NCI-H1092 treated with DMSO at 0.1 percent for 48 hours (cell line): ENCODE measurements around the gene NPFFR1.
A peak's percentile ranks its signal among the peaks of the same experiment; 100 is the strongest.
"Not testable (repeated sequence)": the region's sequence is repeated elsewhere in the genome, so short reads cannot be mapped to it uniquely, and the experiment has no call there.

Experiments
- DNase-seq: peaks from one replicate; lab custom pipeline; 2025; lab: John Stamatoyannopoulos, UW

NPFFR1 gene

GRCh38 chr10:70286616-70287015 is 2.8 kb upstream of the NPFFR1 start:
- no peak for DNase-seq

DNA sequence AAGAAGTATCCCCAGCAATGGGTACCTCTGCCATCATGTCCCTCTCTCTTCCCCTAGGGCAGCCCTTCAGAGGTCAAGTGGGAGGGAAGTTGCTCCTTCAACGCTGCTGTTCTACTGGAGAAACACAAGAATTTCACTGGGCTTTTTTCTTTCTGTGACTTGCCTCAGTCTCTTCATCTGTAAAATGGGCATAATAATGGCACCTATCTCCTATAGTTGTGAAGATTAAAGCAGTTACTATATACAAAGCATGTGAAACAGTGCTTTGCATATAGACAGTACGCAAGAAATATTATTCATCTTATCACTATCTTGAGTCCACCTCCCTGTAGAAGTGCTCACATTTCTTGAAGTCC is 1.6 kb upstream of the NPFFR1 start:
- no peak for DNase-seq

DNA sequence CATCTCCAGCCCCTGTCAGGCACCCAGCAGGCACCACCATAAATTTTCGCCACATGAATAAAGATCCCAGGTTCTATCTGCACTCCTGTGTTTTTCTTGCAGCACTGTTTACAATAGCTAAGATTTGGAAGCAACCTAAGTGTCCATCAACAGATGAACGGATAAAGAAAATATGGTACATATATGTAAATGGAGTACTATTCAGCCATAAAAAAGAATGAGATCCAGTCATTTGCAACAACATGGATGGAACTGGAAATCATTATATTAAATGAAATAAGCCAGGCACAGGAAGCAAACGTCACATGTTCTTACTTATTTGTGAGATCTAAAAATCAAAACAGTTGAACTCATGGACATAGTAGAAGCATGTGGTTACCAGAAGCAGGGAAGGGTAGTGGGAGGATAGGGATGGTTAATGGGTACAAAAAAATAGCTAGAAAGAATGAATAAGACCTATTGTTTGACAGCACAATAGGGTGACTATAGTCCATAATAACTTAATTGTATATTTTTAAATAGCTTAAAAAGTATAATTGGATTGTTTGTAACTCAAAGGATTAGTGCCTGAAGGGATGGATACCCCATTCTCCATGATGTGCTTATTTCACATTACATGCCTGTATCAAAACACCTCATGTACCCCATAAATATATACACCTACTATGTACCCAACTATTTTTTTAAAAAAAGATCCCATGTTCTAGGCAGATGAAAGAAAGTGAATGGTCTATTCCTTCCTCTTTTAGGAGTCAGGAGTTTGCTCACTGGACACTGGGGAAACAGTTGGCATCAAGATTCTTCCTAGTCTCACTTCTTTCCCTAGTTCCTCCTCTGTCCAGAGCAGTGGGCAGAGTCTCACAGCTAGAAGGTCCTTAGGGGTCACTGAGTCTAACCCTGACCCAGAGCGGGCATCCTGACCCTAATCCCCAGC is 1.0 kb upstream of the NPFFR1 start:
- DNase-seq: no peak

DNA sequence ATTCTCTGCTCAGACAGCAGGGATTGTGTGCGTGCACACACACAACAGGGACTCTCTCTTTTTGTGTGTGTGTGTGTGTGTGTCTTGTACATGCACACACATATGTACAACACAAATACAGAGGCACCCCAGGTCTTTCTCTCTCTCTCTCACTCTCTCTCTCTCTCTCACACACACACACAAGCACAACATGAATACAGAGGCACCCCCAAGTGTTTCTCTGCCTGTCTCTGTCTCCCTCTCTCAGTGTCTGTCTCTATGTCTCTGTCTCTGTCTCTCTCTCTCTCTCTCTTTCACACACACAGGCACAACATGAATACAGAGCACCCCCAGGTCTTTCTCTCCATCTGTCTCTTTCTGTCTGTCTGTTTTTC is 746 bp downstream of the NPFFR1 start:
- DNase-seq: no peak

DNA sequence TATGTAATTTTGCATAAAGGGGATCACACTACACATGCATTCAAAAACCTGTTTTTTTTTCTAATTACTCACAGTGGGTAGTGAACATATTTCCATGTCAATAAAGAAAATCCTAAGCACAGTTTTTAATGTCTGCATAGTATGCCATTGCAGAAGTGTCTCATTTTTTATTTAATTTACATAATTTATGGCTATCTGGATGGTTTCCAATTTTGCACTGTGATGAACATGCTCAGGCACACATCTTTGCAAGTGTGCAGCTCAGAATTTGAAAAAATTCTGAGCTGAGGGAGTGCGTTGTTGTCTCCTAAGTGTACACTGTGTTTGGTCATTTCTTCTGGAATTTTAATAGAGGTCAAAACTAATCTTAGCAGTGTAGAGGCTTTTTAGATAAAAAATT is 2.2 kb downstream of the NPFFR1 start:
- no peak for DNase-seq

DNA sequence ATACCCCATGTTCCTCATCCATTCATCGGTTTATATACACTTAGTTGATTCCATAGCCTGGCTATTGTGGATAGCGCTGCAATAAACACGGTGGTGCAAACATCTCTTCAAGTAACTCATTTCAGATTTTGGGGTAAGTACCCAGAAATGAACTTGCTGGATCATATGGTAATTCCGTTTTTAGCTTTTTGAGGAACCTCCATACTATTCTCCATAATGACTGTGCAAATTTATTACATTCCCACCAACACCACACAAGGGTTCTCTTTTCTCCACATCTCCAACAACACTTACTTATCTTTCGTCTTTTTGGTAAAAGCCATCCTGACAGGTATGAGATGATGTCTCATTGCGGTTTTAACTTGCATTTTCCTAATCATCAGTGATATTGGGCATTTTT is 3.7 kb downstream of the NPFFR1 start:
- no peak for DNase-seq

DNA sequence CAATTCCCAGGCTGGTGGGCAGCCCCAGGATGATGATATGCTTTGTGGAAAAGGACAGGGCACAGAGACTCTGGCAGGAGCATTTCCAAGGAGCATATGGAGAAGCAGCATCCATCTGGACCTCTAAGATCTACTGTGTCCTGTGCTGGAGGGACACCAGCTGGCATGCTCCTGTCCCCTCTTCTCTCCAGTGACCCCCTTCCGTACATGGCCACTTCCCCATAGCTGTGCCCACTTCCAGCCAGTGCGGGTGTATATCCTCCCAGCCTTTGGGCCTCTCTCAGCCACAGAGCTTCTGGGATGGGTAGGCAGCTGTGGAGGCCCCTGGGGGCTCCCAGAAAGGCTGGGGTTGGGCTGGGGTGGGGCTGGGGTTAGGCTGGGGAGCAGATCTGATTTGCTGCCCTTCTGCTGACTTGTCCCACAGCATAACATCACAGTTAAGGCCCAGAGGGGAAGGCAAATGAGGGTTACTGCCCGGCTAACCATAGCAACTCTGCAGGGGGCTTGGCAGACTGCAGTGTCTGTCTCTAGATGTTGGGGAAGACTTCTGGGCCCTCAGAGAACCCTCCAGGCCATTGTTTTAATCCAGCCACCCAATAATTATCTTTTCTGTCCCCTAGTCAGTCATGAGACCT is 6.3 kb downstream of the NPFFR1 start:
- no peak for DNase-seq

- no peak for DNase-seq
These were observed 9.2 kb downstream of the NPFFR1 start for GRCh38 chr10:70274643-70275042.

- DNase-seq: no peak
These were observed 10.9 kb downstream of the NPFFR1 start for GRCh38 chr10:70272925-70273316.

DNA sequence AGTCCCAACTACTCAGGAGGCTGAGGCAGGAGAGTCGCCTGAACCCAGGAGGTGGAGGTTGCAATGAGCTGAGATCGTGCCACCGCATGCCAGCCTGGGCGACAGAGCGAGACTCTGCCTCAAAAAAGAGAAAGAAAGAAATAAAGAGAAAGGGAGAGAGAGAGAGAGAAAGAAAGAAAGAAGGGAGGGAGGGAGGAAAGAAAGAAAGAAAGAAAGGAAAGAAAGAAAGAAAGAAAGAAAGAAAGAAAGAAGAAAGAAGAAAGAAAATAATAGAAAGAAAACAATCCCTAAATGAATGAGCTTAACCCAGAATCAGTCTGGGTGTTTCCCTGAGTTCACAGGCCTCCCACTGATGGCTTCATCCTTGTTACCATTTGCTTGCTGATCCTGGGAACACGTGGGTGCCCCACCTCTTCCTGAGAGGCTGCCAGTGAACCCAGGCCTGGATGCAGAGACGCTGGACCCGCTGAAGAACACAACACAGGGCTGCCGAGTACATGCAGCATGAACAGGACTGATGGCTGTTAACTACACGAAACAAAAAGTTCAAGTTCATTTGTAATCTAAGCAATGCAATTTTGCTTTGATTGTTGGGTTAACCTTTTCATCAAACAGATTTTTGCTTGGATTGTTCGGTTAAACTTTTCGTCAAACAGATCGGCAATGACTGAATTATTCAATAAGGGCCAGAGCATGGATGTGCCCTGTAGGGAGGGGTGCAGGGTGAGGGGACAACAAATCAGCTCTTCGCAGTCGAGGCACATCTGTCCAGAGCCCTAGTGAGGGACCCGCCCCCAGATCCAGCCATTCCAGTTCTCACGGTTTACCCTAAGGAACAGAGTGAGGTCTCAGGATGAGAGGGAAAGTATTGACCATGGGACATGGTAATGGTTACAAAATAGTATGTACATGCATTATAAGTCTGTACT is 11.5 kb downstream of the NPFFR1 start:
- DNase-seq: no peak

DNA sequence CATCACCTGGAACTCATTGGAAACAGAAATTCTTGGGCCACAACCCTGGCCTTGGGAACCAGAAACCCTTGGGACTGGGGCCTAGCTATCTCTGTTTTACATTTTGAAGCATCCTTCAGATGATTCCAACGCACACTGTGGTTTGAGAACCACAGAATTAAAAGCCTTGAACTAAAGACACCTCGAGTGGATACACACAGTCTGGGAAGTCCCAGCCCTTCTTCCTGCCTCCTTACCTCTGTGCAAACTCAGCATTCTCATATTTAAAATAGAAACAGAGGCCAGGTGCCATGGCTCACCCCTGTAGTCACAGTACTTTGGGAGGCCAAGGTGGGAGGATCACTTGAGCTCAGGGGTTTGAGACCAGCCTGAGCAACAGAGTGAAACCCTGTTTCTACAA is 12.9 kb downstream of the NPFFR1 start:
- DNase-seq: no peak

- no peak for DNase-seq
These were observed 14.1 kb downstream of the NPFFR1 start for GRCh38 chr10:70269741-70270140.

DNA sequence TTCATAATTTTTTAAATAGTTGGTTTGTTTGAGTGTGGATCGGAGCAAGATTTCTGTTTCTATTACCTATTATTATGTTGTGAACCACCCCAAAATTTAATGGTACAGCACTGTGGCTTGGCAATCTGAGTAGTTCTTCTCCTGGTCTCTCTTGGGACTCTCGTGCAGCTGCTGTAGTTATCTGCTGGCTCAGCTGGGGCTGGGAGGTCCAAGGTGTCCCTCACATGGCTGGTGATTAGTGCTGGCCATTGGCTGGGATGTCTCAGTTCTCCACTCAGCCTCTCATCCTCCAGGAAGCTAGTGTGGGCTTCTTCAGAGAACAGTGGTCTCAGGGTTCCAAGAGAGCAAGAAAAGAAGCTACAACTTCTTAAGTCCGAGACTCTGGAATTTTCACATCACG is 15.4 kb downstream of the NPFFR1 start:
- DNase-seq: no peak

DNA sequence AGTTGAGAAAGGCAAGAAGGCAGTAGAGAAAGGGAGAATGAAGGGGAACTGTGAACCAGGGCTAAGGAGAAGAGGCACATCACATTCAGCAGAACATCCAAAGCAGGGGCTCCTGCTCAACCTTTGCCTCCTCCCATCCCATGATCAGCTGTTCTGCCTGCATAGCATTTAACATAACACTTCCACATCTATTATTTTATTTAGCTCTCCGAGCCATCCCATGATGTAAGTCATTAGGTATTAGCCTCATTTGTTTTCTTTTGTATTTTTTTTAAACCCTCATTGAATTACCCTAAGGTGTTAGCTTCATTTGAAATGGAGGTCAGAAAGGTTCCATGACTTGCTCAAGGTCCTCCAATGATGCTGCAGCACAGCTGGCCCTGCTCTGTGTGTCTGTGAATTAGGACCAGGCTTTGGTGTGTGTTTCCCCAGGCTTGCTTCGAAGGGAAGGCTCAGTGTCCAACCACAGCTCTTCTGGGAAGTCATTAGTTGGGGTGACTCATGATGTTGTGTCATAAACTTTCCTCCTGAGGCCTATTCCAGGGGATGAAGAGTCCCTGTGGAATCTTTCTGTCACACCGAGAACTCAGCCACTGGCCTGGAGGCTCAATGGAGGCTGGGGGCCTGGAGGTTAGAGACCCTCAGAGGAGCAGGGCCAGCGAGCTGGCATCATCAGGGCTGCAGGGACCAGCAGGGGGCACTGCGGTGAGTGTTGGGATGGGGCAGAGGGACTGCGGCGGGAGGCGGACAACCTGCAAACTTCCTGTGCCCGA is 16.5 kb downstream of the NPFFR1 start:
- no peak for DNase-seq

- DNase-seq: no peak
These were observed 17.1 kb downstream of the NPFFR1 start for GRCh38 chr10:70266701-70267100.

DNA sequence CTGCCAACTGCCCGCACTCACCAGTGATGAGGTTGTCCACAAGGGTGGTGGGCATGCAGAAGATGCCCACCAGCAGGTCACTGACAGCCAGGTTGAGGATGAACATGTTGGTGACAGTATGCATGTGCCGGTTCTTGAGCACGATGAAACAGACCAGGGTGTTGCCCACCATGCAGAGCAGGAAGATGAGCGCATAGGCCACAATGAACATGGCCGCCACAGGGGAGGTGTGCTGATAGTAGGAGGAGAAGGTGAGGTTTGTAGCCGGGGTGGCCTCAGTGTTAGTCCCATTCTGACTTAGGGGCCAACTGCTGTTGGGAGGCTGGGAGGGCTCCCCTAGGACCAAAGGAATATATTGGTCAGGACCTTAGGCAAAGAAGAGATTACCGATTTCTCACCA is 17.7 kb downstream of the NPFFR1 start:
- DNase-seq: no peak

GRCh38 chr10:70265032-70265689 is 18.6 kb downstream of the NPFFR1 start:
- peak; percentile 13 for DNase-seq

GRCh38 chr10:70260734-70261133 is 23.1 kb downstream of the NPFFR1 start:
- DNase-seq: no peak

DNA sequence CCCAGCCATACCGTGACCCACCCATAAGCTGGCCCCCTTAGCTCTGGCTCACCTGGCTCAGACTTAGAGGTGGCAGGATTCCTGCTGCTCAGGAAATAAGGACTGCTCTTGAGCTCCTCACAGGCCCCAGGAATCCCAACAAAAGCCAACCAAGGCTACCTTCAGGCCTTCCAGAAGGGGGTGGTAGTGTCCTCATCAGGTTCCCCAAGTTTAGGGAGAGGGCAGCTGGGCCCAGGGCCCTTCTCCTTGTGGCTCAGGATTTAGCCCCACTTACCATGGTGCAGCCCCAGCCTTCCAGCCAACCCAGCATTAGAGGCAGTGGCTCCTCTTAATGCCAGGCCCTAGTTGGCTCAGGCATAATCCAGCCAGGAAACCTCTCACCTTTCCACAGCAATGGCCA is 23.5 kb downstream of the NPFFR1 start:
- DNase-seq: no peak

- DNase-seq: no peak
These were observed 25.6 kb downstream of the NPFFR1 start for GRCh38 chr10:70258216-70258615.

DNA sequence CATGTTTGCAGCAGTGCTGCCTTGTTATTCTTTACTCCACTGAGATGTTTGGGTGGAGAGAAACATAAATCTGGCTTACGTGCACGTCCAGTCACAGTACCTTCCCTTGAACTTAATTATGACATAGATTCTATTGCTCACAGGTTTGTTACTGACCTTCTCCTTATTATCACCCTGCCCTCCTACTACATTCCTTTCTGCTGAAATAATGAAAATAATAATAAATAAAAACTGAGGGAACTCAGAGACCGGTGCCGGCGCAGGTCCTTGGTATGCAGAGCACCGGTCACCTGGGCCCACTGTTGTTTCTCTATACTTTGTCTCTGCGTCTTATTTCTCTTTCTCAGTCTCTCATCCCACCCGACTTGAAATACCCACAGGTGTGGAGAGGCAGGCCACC is 26.0 kb downstream of the NPFFR1 start:
- not testable (repeated sequence) for DNase-seq
